ENCODE measurements around the gene CD70. TPM values are rescaled to one million over a fixed set of nuclear protein-coding genes. Genes with fewer than 3 reads are reported as not detected.

The CD70 gene
- total and polyA plus RNA-seq, 4 donors, result 0.22 to 0.57 (median 0.34) TPM

DNA sequence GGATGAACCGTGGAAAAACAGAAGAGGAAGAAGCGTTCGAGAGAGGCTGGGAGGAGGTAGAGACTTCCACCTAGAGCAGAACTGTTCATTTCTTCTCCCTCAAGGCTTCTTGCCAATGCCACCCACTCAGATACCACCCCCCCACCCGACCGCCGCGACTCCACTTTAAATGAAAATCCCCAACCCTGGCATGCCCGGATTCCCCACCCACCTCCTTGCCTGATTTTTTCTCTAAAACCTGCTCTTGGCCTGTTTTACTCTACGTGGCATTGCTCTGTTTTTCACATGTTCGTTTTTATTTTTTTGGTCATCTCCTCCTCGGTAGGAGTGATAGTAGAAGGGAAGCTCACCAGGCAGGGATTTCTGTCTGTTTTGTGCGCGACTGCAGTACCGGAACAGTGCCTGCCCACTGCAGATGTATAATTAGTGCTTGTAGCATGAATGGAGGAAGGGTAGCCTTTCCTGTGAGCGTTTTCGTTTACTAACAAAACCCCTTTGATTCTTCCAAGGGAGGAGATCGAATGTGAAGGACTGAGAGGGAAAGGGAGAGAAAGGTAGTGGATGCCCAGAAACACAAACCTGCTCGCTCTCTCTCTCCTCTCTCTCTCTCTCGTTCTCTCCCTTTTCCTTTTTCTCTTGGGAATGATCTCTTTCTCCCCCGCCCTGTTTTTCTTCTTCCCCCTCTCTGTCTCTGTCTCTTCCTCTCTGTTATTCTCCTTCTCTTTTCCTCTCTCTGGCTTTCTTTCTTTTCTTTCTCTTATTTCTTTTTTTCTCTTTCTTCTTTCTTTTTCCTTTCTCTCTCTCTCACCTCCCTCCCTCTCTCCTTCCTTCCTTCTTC is 2.2 kb downstream of the CD70 start:
- Histone ChIP-seq H3K27ac (ENCODE audit: low read depth in 1 of 2, low read length in 1 of 2) (no peak overlapping the region), H3K27me3 (ENCODE audit: control insufficient read depth in 3 of 3, insufficient read depth in 3 of 3, low read length in 2 of 3) (peaks cover 4 to 65% (median 59%) of the 10 kb centered on the region in 3 donors), H3K9me3 (ENCODE audit: control insufficient read depth in 4 of 4, insufficient read depth in 3 of 4, low read length in 3 of 4) (no peaks in the 10 kb centered on the region), H3K36me3 (ENCODE audit: control insufficient read depth in 4 of 4, insufficient read depth in 4 of 4, low read length in 4 of 4) (no peaks in the 10 kb centered on the region), H3K9ac (ENCODE audit: insufficient read depth in 1 of 2, low read length in 2 of 2) (no peak overlapping the region), H3K4me3 (no peak overlapping the region), H3K4me1 (ENCODE audit: control insufficient read depth in 5 of 5, insufficient read depth in 5 of 5, low read length in 5 of 5) (peaks cover 0 to 24% (median 2%) of the 10 kb centered on the region in 5 donors)
- DNase-seq, result no peak
- 3 to 7% methylated on average over 20 of the region's 20 CpGs for WGBS, 2 donors
- no peak for TF ChIP-seq CTCF (IDR thresholded peaks at IDR 0.05; ENCODE audit: control extremely low read depth, extremely low read depth)
- ATAC-seq (ENCODE audit: insufficient read depth, low FRiP score), result no peak

GRCh38 chr19:6587998-6588507 is 2.9 kb downstream of the CD70 start:
- WGBS, 2 donors, result 13 to 23% methylated on average over 9 of the region's 9 CpGs
- H3K36me3 ChIP-seq (ENCODE audit: control insufficient read depth in 4 of 4, insufficient read depth in 4 of 4, low read length in 4 of 4), result no peaks in the 10 kb centered on the region
- H3K9me3 ChIP-seq (ENCODE audit: control insufficient read depth in 4 of 4, insufficient read depth in 3 of 4, low read length in 3 of 4), result no peaks in the 10 kb centered on the region
- H3K27me3 ChIP-seq (ENCODE audit: control insufficient read depth in 3 of 3, insufficient read depth in 3 of 3, low read length in 2 of 3), result peaks cover 4 to 60% (median 55%) of the 10 kb centered on the region in 3 donors
- no peak for ATAC-seq (ENCODE audit: insufficient read depth, low FRiP score)
- H3K27ac ChIP-seq (ENCODE audit: low read depth in 1 of 2, low read length in 1 of 2), result no peak overlapping the region
- no peak for TF ChIP-seq CTCF (IDR thresholded peaks at IDR 0.05; ENCODE audit: control extremely low read depth, extremely low read depth)
- peaks cover 0 to 24% (median 2%) of the 10 kb centered on the region in 5 donors for H3K4me1 ChIP-seq (ENCODE audit: control insufficient read depth in 5 of 5, insufficient read depth in 5 of 5, low read length in 5 of 5)
- H3K4me3 ChIP-seq, result no peak overlapping the region
- no peak for DNase-seq
- H3K9ac ChIP-seq (ENCODE audit: insufficient read depth in 1 of 2, low read length in 2 of 2), result no peak overlapping the region

- WGBS, 2 donors, result 4 to 10% methylated on average over 27 of the region's 27 CpGs
- Histone ChIP-seq H3K36me3 (ENCODE audit: control insufficient read depth in 4 of 4, insufficient read depth in 4 of 4, low read length in 4 of 4) (no peaks in the 10 kb centered on the region), H3K9ac (ENCODE audit: insufficient read depth in 1 of 2, low read length in 2 of 2) (no peak overlapping the region), H3K27ac (ENCODE audit: low read depth in 1 of 2, low read length in 1 of 2) (no peak overlapping the region), H3K4me1 (ENCODE audit: control insufficient read depth in 5 of 5, insufficient read depth in 5 of 5, low read length in 5 of 5) (peaks cover 0 to 24% (median 2%) of the 10 kb centered on the region in 5 donors), H3K27me3 (ENCODE audit: control insufficient read depth in 3 of 3, insufficient read depth in 3 of 3, low read length in 2 of 3) (peaks cover 4 to 60% (median 51%) of the 10 kb centered on the region in 3 donors), H3K9me3 (ENCODE audit: control insufficient read depth in 4 of 4, insufficient read depth in 3 of 4, low read length in 3 of 4) (no peaks in the 10 kb centered on the region), H3K4me3 (no peak overlapping the region)
- ATAC-seq (ENCODE audit: insufficient read depth, low FRiP score) (no peak), DNase-seq (peak in 1 of 3 donors; percentile 16)
- no peak for TF ChIP-seq CTCF (IDR thresholded peaks at IDR 0.05; ENCODE audit: control extremely low read depth, extremely low read depth)
These were observed 3.7 kb downstream of the CD70 start for GRCh38 chr19:6587093-6587820.

Measured in lung (tissue), 12 donors.